A549 (cell line): Measurements from ENCODE around the gene ATP1B3. TPM values are rescaled to one million over a fixed set of nuclear protein-coding genes. Genes with fewer than 3 reads are reported as not detected.

Experiments used
- ATAC-seq, 2 experiments: fragments of 200-7000 bp in 1 of 2; fragments of >200 bp in 1 of 2; cut with Nextera tagmentation in 1 of 2; cut with Tn5 transposase in 1 of 2; 3 replicates each; pipeline versions ENCODE4 v1.8.0 to v1.9.1; 2018 to 2020; ENCODE audit warnings: mild to moderate bottlenecking in 1 of 2, moderate library complexity in 1 of 2
- CTCF ChIA-PET: fragments of 300-600 bp; sonication (Branson Sonifier 250); formaldehyde crosslinking; extraction: SDS; loops from one replicate; lab custom pipeline; 2021; ENCODE audit warnings: antibody characterized with exemption, inconsistent platforms; lab: Yijun Ruan, JAX
- POLR2A ChIA-PET: fragments of 350-600 bp; formaldehyde crosslinking; extraction: SDS; loops from one replicate; lab custom pipeline; 2021; ENCODE audit warnings: antibody characterized with exemption, inconsistent platforms; lab: Yijun Ruan, JAX
- DNase-seq, 2 experiments: peaks; one replicate each; pipeline versions ENCODE4 v3.0.0 to v3.0.0-alpha.2; 2011 to 2016; ENCODE audit warnings: low read depth in 1 of 2, low spot score in 1 of 2
- FAIRE-seq: peaks from 2 replicates; lab custom pipeline; 2011; peaks lifted over from hg19 to GRCh38; lab: Jason Lieb, UNC
- H3K27ac ChIP-seq, 2 experiments: fragments of >200 bp; sonication (Bioruptor Twin); formaldehyde crosslinking; 3 replicates each; pipeline ENCODE4 v1.5.1; 2016 to 2017
- H3K4me1 ChIP-seq: fragments of >200 bp; sonication (Bioruptor Twin); formaldehyde crosslinking; 3 replicates; pipeline ENCODE4 v1.6.1; 2016
- H3K4me2 ChIP-seq: fragments of >200 bp; sonication (Bioruptor Twin); formaldehyde crosslinking; 3 replicates; pipeline ENCODE4 v1.6.1; 2016
- H3K4me3 ChIP-seq: fragments of >200 bp; sonication (Bioruptor Twin); formaldehyde crosslinking; 3 replicates; pipeline ENCODE4 v1.5.1; 2016
- H3K9me3 ChIP-seq: fragments of >200 bp; sonication (Bioruptor Twin); formaldehyde crosslinking; 3 replicates; pipeline ENCODE4 v1.6.1; 2016
- CBX2 ChIP-seq: fragments of 200-600 bp; sonication (generic); IDR thresholded peaks from 2 replicates; pipeline ENCODE4 v1.6.1; 2016; ENCODE audit warnings: low read depth, mild to moderate bottlenecking, borderline replicate concordance
- CHD2 ChIP-seq: fragments of 150-350 bp; IDR thresholded peaks from 2 replicates; pipeline ENCODE4 v1.6.1; 2014; ENCODE audit warnings: low read length; ENCODE audit not compliant: partially characterized antibody
- CTCF ChIP-seq: fragments of >200 bp; sonication (Bioruptor Twin); formaldehyde crosslinking; IDR thresholded peaks from 3 replicates; pipeline ENCODE4 v1.5.1; 2016
- EHMT2 ChIP-seq: fragments of 200-600 bp; sonication (generic); IDR thresholded peaks from 2 replicates; pipeline ENCODE4 v1.6.1; 2016; ENCODE audit warnings: antibody characterized with exemption, low read depth, mild to moderate bottlenecking, moderate library complexity
- EP300 ChIP-seq, 2 experiments: fragments of >200 bp; sonication (Bioruptor Twin); formaldehyde crosslinking; IDR thresholded peaks; 2 replicates in 1 of 2; 3 replicates in 1 of 2; pipeline ENCODE4 v1.6.1; 2016 to 2017
- ESRRA ChIP-seq: fragments of 150-350 bp; IDR thresholded peaks from 2 replicates; pipeline ENCODE4 v1.6.1; 2014; ENCODE audit warnings: mild to moderate bottlenecking, low read length, borderline replicate concordance
- FOSL2 ChIP-seq, 2 experiments: fragments of 450-650 bp in 1 of 2; fragments of >200 bp in 1 of 2; sonication (Bioruptor Twin) in 1 of 2; formaldehyde crosslinking; IDR thresholded peaks; 2 replicates each; pipeline versions ENCODE4 v1.5.0 to v1.6.1; 2016 to 2020; ENCODE audit warnings: mild to moderate bottlenecking in 1 of 2, moderate library complexity in 1 of 2
- HDAC2 ChIP-seq: fragments of 200-600 bp; sonication (generic); IDR thresholded peaks from 2 replicates; pipeline ENCODE4 v1.6.1; 2016
- HES2 ChIP-seq: fragments of >200 bp; sonication (Bioruptor Twin); formaldehyde crosslinking; IDR thresholded peaks from 2 replicates; pipeline ENCODE4 v1.6.1; 2016
- HMGXB4 ChIP-seq: fragments of 250-450 bp; sonication (Bioruptor Pico); IDR thresholded peaks from 2 replicates; pipeline ENCODE4 v1.5.0; 2021; ENCODE audit warnings: mild to moderate bottlenecking, moderate library complexity, borderline replicate concordance
- HOXA7 ChIP-seq: fragments of 250-450 bp; sonication (Bioruptor Pico); IDR thresholded peaks from 2 replicates; pipeline ENCODE4 v1.5.0; 2020; ENCODE audit warnings: mild to moderate bottlenecking, moderate library complexity
- JUN ChIP-seq, 2 experiments: fragments of >200 bp; sonication (Bioruptor Twin); formaldehyde crosslinking; IDR thresholded peaks; 2 replicates in 1 of 2; 3 replicates in 1 of 2; pipeline ENCODE4 v1.6.1; 2016 to 2017
- MYC ChIP-seq: IDR thresholded peaks from 2 replicates; pipeline ENCODE4 v1.6.1; 2012; ENCODE audit warnings: mild to moderate bottlenecking, inconsistent platforms, low read length, improper control_type of control experiment, borderline replicate concordance
- NFE2L2 ChIP-seq: fragments of 150-350 bp; conservative IDR thresholded peaks from 2 replicates; pipeline ENCODE4 v1.6.1; 2014; ENCODE audit warnings: low read length
- NPAS2 ChIP-seq: fragments of 250-450 bp; sonication (Bioruptor Pico); IDR thresholded peaks from 2 replicates; pipeline ENCODE4 v1.8.0; 2022; ENCODE audit warnings: mild to moderate bottlenecking, moderate library complexity, borderline replicate concordance
- NR3C1 ChIP-seq: fragments of >200 bp; sonication (Bioruptor Twin); formaldehyde crosslinking; IDR thresholded peaks from 3 replicates; pipeline ENCODE4 v1.6.1; 2017
- RARB ChIP-seq: fragments of 250-450 bp; sonication (Bioruptor Pico); IDR thresholded peaks from 2 replicates; pipeline ENCODE4 v1.8.0; 2021; ENCODE audit warnings: mild to moderate bottlenecking, moderate library complexity
- ZFP36 ChIP-seq: fragments of 450-650 bp; IDR thresholded peaks from 2 replicates; pipeline ENCODE4 v1.6.1; 2014; ENCODE audit warnings: borderline replicate concordance; ENCODE audit not compliant: partially characterized antibody
- ZNF302 ChIP-seq: fragments of 250-450 bp; sonication (Bioruptor Pico); IDR thresholded peaks from 2 replicates; pipeline ENCODE4 v1.9.0; 2021; ENCODE audit warnings: inconsistent platforms, mild to moderate bottlenecking, moderate library complexity
- WGBS: methylation state at CpG from one replicate; pipeline ENCODE4 v1.1.6; 2017; ENCODE audit errors: missing lambda C conversion rate; 5-methylcytosine and 5-hydroxymethylcytosine counted together
- polyA plus RNA-seq, 4 experiments: library from polyadenylated mRNA; depleted of rRNA in 3 of 4; stranded (reverse); fragments of >200 nt; fragmentation: RNase III in 1 of 4; extraction: RNeasy Plus Mini Kit Qiagen cat#74134 plus additional on column Dnase treatment in 1 of 4; gene quantifications; 2 replicates in 3 of 4; 3 replicates in 1 of 4; pipeline ENCODE4 v1.2.3, GENCODE V29; 2011 to 2017

ATP1B3 gene
- polyA plus RNA-seq, 2 of the 4 experiments (the other 2 are of a cell fraction): 230 to 306 TPM

GRCh38 chr3:141844108-141844507 is 32.3 kb upstream of the ATP1B3 start:
- ATAC-seq (no peak), DNase-seq (no peak), FAIRE-seq (no peak)
- CTCF ChIA-PET: interaction anchor here (0.9 to 1.5 kb wide), 2 partner anchors 20 to 106 kb away, joined by 3 to 4 read pairs; partner anchors contain the start of gene RNF7
- Histone ChIP-seq H3K27ac (no peak overlapping the region), H3K4me1 (no peaks in the 10 kb centered on the region), H3K9me3 (no peaks in the 10 kb centered on the region), H3K4me2 (no peak overlapping the region), H3K4me3 (no peak overlapping the region)
- 92% methylated on average over 1 of the region's 1 CpG for WGBS
- POLR2A ChIA-PET: no interaction called here
- TF ChIP-seq ZNF302: no peak
- no peak for TF ChIP-seq NFE2L2
- no peak for TF ChIP-seq EHMT2
- no peak for TF ChIP-seq HES2
- no peak for TF ChIP-seq RARB (CRISPR knock-in tag)
- no peak for TF ChIP-seq MYC
- TF ChIP-seq NR3C1: no peak
- TF ChIP-seq HOXA7 (CRISPR knock-in tag): no peak
- TF ChIP-seq CHD2: no peak
- TF ChIP-seq CTCF: no peak
- no peak for TF ChIP-seq ESRRA
- TF ChIP-seq HDAC2: no peak
- TF ChIP-seq NPAS2: no peak
- TF ChIP-seq JUN (IDR thresholded peaks at IDR 0.05): no peak
- TF ChIP-seq HMGXB4 (CRISPR knock-in tag): no peak
- no peak for TF ChIP-seq FOSL2 (IDR thresholded peaks at IDR 0.05)
- no peak for TF ChIP-seq FOSL2 (CRISPR knock-in tag; IDR thresholded peaks at IDR 0.05)
- no peak for TF ChIP-seq CBX2
- no peak for TF ChIP-seq EP300 (IDR thresholded peaks at IDR 0.05)

- no peak for FAIRE-seq
- no peak overlapping the region for H3K4me3 ChIP-seq
- ChIA-PET CTCF (interaction anchor here (1.5 kb wide), 1 partner anchor 106 kb away, joined by 4 read pairs; the partner anchor contains the start of gene RNF7), POLR2A (no interaction called here)
- no peak overlapping the region for H3K4me2 ChIP-seq
- no peak for DNase-seq
- no peak for ATAC-seq
- no peaks in the 10 kb centered on the region for H3K9me3 ChIP-seq
- WGBS: 76% methylated on average over 2 of the region's 2 CpGs
- no peaks in the 10 kb centered on the region for H3K4me1 ChIP-seq
- TF ChIP-seq ZFP36 (no peak), HMGXB4 (CRISPR knock-in tag) (no peak)
- no peak overlapping the region for H3K27ac ChIP-seq
Observed at GRCh38 chr3:141844812-141845211, 31.6 kb upstream of the ATP1B3 start.
